K562 (cell line): ENCODE data around the gene SMAD3. TPM values are rescaled to one million over a fixed set of nuclear protein-coding genes. Genes with fewer than 3 reads are reported as not detected.

Experiments used
- CCAR2 ChIP-seq: fragments of 200-400 bp; formaldehyde crosslinking; IDR thresholded peaks from 2 replicates; pipeline ENCODE4 v1.6.1; 2017; ENCODE audit warnings: mild to moderate bottlenecking, low read depth, low read length
- CHD1 ChIP-seq: fragments of 200-600 bp; sonication (generic); IDR thresholded peaks from one replicate; pipeline ENCODE4 v1.6.1; 2012; ENCODE audit warnings: mild to moderate bottlenecking, moderate library complexity, low read length, inconsistent platforms
- CHD2 ChIP-seq: IDR thresholded peaks from 2 replicates; pipeline ENCODE4 v1.6.1; 2011; ENCODE audit warnings: low read depth, low read length
- ELF2 ChIP-seq: fragments of 250-450 bp; sonication (Bioruptor Pico); IDR thresholded peaks from 2 replicates; pipeline ENCODE4 v1.5.0; 2021; ENCODE audit warnings: mild to moderate bottlenecking
- ETV6 ChIP-seq, 3 experiments: fragments of 150-350 bp in 1 of 3; sonication (generic) in 1 of 3; formaldehyde crosslinking in 1 of 3; IDR thresholded peaks; 2 replicates each; pipeline versions ENCODE4 v1.6.1 to v1.8.0; 2014 to 2022; ENCODE audit warnings: borderline replicate concordance in 2 of 3, low read depth in 2 of 3, antibody characterized with exemption in 1 of 3, low read length in 1 of 3, mild to moderate bottlenecking in 1 of 3, missing genetic modification reagents in 1 of 3
- FOS ChIP-seq: IDR thresholded peaks from 3 replicates; pipeline ENCODE4 v1.6.1; 2011; ENCODE audit not compliant: insufficient read length; ENCODE audit errors: extremely low read depth
- FOXA3 ChIP-seq, 2 experiments: fragments of 450-650 bp in 1 of 2; sonication (generic) in 1 of 2; formaldehyde crosslinking; IDR thresholded peaks in 1 of 2; conservative IDR thresholded peaks in 1 of 2; 2 replicates each; pipeline versions ENCODE4 v1.4.0 to v1.8.0; 2020 to 2022; ENCODE audit warnings: mild to moderate bottlenecking in 2 of 2, missing genetic modification reagents in 1 of 2
- HMGN3 ChIP-seq: IDR thresholded peaks from 2 replicates; pipeline ENCODE4 v1.6.1; 2011; ENCODE audit warnings: borderline replicate concordance, low read depth, mild to moderate bottlenecking, mixed read lengths, low read length; ENCODE audit not compliant: insufficient read length; ENCODE audit errors: extremely low read depth
- KDM1A ChIP-seq, 2 experiments: fragments of 450-650 bp; IDR thresholded peaks; 2 replicates each; pipeline ENCODE4 v1.6.1; 2016; ENCODE audit warnings: mild to moderate bottlenecking in 2 of 2
- MCM2 ChIP-seq: fragments of 450-650 bp; IDR thresholded peaks from 2 replicates; pipeline ENCODE4 v1.6.1; 2017; ENCODE audit warnings: low read depth, mild to moderate bottlenecking
- NFE2L1 ChIP-seq: fragments of 450-650 bp; IDR thresholded peaks from 2 replicates; pipeline ENCODE4 v1.6.1; 2016; ENCODE audit warnings: missing genetic modification characterization, low read depth, mild to moderate bottlenecking, missing compliant biosample characterization, moderate library complexity, borderline replicate concordance
- POU5F1 ChIP-seq: fragments of 150-350 bp; IDR thresholded peaks from 2 replicates; pipeline ENCODE4 v1.6.1; 2014; ENCODE audit warnings: borderline replicate concordance, low read length, low read depth, mild to moderate bottlenecking; ENCODE audit not compliant: partially characterized antibody
- RBM34 ChIP-seq: fragments of 200-400 bp; formaldehyde crosslinking; IDR thresholded peaks from 2 replicates; pipeline ENCODE4 v1.6.1; 2018; ENCODE audit warnings: low read length, borderline replicate concordance; ENCODE audit not compliant: insufficient read depth
- RFX5 ChIP-seq: IDR thresholded peaks from 2 replicates; pipeline ENCODE4 v1.6.1; 2011; ENCODE audit warnings: low read depth, mild to moderate bottlenecking, improper control_type of control experiment, low read length
- TARDBP ChIP-seq: fragments of 450-650 bp; IDR thresholded peaks from 2 replicates; pipeline ENCODE4 v1.6.1; 2016
- TEAD4 ChIP-seq, 2 experiments: sonication (generic) in 1 of 2; formaldehyde crosslinking in 1 of 2; IDR thresholded peaks; 2 replicates each; pipeline versions ENCODE4 v1.6.1 to v1.8.0; 2012 to 2022; ENCODE audit warnings: borderline replicate concordance in 1 of 2, inconsistent platforms in 1 of 2, low read length in 1 of 2, mild to moderate bottlenecking in 1 of 2, missing genetic modification reagents in 1 of 2
- TFAM ChIP-seq: fragments of 250-450 bp; sonication (Bioruptor Pico); conservative IDR thresholded peaks from 2 replicates; pipeline ENCODE4 v1.5.0; 2021; ENCODE audit warnings: mild to moderate bottlenecking, moderate library complexity
- ZNF133 ChIP-seq: fragments of 250-450 bp; sonication (Bioruptor Pico); IDR thresholded peaks from 2 replicates; pipeline ENCODE4 v1.4.0; 2020; ENCODE audit warnings: mild to moderate bottlenecking
- ZNF263 ChIP-seq: sonication (generic); formaldehyde crosslinking; IDR thresholded peaks from 2 replicates; pipeline ENCODE4 v1.8.0; 2022; ENCODE audit warnings: mild to moderate bottlenecking, missing genetic modification reagents, borderline replicate concordance
- ZNF639 ChIP-seq, 2 experiments: fragments of 200-800 bp in 1 of 2; sonication (Bioruptor generic) in 1 of 2; sonication (generic) in 1 of 2; formaldehyde crosslinking in 1 of 2; IDR thresholded peaks in 1 of 2; conservative IDR thresholded peaks in 1 of 2; 2 replicates each; pipeline versions ENCODE4 v1.5.0 to v1.6.1; 2016 to 2020; ENCODE audit warnings: missing compliant biosample characterization in 1 of 2, missing genetic modification characterization in 1 of 2, missing genetic modification reagents in 1 of 2
- ZSCAN29 ChIP-seq: fragments of 450-650 bp; IDR thresholded peaks from 2 replicates; pipeline ENCODE4 v1.6.1; 2017
- polyA plus RNA-seq, 8 experiments: library from polyadenylated mRNA; depleted of rRNA in 4 of 8; stranded (reverse) in 5 of 8; unstranded in 3 of 8; fragments of >200 nt; fragmentation: Nextera tagmentation in 2 of 8; fragmentation: Illumina TruSeq in 1 of 8; extraction: Ambion mirVana in 2 of 8; extraction: Trizol in 1 of 8; gene quantifications; 2 replicates each; pipeline versions ENCODE4 v1.2.1 to v1.2.3, GENCODE V29; 2011 to 2014; ENCODE audit warnings: inconsistent platforms in 1 of 8, missing spikeins in 1 of 8
- total RNA-seq, 7 experiments: library from RNA; depleted of rRNA in 6 of 7; stranded (reverse); fragments of >200 nt in 6 of 7; fragmentation: Illumina TruSeq in 2 of 7; extraction: Trizol in 2 of 7; gene quantifications; 2 replicates each; pipeline versions ENCODE4 v1.2.1 to v1.2.3, GENCODE V29; 2011 to 2021; ENCODE audit warnings: low replicate concordance in 1 of 7
- TF ChIP-seq, protein P1 (sequence below): sonication (generic); formaldehyde crosslinking; IDR thresholded peaks from 2 replicates; pipeline ENCODE4 v1.8.0; 2022; ENCODE audit warnings: mild to moderate bottlenecking, low read depth, missing genetic modification reagents
- TF ChIP-seq, protein P2 (sequence below): conservative IDR thresholded peaks from 2 replicates; pipeline ENCODE4 v1.6.1; 2011; ENCODE audit warnings: low read depth, mild to moderate bottlenecking, low read length; ENCODE audit not compliant: control insufficient read depth

Gene SMAD3
- total and polyA plus RNA-seq, 9 of the 15 experiments (the other 6 are each of a cell fraction or from before 2014, with no cell fraction given): 4.3 to 39.2 (median 11.1) TPM

- TF ChIP-seq, protein P1, sequence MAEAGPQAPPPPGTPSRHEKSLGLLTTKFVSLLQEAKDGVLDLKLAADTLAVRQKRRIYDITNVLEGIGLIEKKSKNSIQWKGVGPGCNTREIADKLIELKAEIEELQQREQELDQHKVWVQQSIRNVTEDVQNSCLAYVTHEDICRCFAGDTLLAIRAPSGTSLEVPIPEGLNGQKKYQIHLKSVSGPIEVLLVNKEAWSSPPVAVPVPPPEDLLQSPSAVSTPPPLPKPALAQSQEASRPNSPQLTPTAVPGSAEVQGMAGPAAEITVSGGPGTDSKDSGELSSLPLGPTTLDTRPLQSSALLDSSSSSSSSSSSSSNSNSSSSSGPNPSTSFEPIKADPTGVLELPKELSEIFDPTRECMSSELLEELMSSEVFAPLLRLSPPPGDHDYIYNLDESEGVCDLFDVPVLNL (CRISPR knock-in tag): no peak
- TF ChIP-seq ELF2 (CRISPR knock-in tag) (no peak), TEAD4 (IDR thresholded peaks at IDR 0.05; ENCODE audit: low read length) (no peak), TEAD4 (CRISPR knock-in tag; IDR thresholded peaks at IDR 0.05; ENCODE audit: borderline replicate concordance) (no peak), RBM34 (no peak), RFX5 (no peak), ZNF639 (CRISPR knock-in tag; conservative IDR thresholded peaks at IDR 0.05 in 1 of 2, IDR thresholded peaks at IDR 0.05 in 1 of 2) (peak in 1 of 2 experiments; percentile 30; a peak in 1 of 4 replicates), CCAR2 (no peak), ZNF133 (CRISPR knock-in tag) (no peak), KDM1A (IDR thresholded peaks at IDR 0.05) (0 out of 4 replicates have a peak, but pooled peaks of 1 of the 2 experiments have one; percentile 19), ZSCAN29 (no peak), FOXA3 (CRISPR knock-in tag; conservative IDR thresholded peaks at IDR 0.05 in 1 of 2, IDR thresholded peaks at IDR 0.05 in 1 of 2) (no peak), FOS (no peak), POU5F1 (no peak), ETV6 (IDR thresholded peaks at IDR 0.05; ENCODE audit: borderline replicate concordance in 1 of 2, low read depth in 2 of 2, low read length in 1 of 2) (no peak), ETV6 (CRISPR knock-in tag; IDR thresholded peaks at IDR 0.05; ENCODE audit: borderline replicate concordance) (no peak), NFE2L1 (tag) (no peak), TFAM (CRISPR knock-in tag) (no peak), CHD1 (no peak), HMGN3 (no peak), CHD2 (no peak), TARDBP (no peak), ZNF263 (peak; percentile 61; the same call in 1 of the 2 replicates), MCM2 (no peak)
- TF ChIP-seq, protein P2, sequence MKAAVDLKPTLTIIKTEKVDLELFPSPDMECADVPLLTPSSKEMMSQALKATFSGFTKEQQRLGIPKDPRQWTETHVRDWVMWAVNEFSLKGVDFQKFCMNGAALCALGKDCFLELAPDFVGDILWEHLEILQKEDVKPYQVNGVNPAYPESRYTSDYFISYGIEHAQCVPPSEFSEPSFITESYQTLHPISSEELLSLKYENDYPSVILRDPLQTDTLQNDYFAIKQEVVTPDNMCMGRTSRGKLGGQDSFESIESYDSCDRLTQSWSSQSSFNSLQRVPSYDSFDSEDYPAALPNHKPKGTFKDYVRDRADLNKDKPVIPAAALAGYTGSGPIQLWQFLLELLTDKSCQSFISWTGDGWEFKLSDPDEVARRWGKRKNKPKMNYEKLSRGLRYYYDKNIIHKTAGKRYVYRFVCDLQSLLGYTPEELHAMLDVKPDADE: no peak
These were observed 26.7 kb downstream of the SMAD3 start (continued) for GRCh38 chr15:67091980-67092677.
